IMR-90 (cell line): Measurements from ENCODE around the gene KIAA1614. TPM values are rescaled to one million over a fixed set of nuclear protein-coding genes. Genes with fewer than 3 reads are reported as not detected.

ENCODE experiments used
- ATAC-seq: fragments of 200-7000 bp; cut with Tn5 transposase; 2 replicates; pipeline ENCODE4 v1.9.1; 2020; ENCODE audit warnings: low read depth, mild to moderate bottlenecking, moderate library complexity
- BruUV-seq: library from RNA; stranded (reverse); fragments of 400-500 nt; replicated peaks from 2 replicates; lab custom pipeline; 2021; lab: Mats Ljungman, UMichigan
- CTCF ChIA-PET: fragments of 300-600 bp; formaldehyde crosslinking; extraction: SDS; loops from one replicate; lab custom pipeline; 2021; ENCODE audit warnings: antibody characterized with exemption; lab: Yijun Ruan, JAX
- POLR2A ChIA-PET: fragments of 300-600 bp; sonication (Branson Sonifier 250); formaldehyde crosslinking; loops from one replicate; lab custom pipeline; 2022; ENCODE audit warnings: antibody characterized with exemption; ENCODE audit not compliant: unreplicated experiment; lab: Charles Lee
- DNase-seq: peaks from one replicate; pipeline ENCODE4 v3.0.0; 2013
- H2AFZ ChIP-seq: replicated peaks from 2 replicates; pipeline ENCODE3; 2013; ENCODE audit warnings: low read length, mild to moderate bottlenecking; ENCODE audit not compliant: poor library complexity
- H2AK5ac ChIP-seq: 2 replicates; pipeline ENCODE4 v1.6.1; 2013; ENCODE audit warnings: low read depth, low read length, inconsistent platforms
- H2AK9ac ChIP-seq: replicated peaks from 2 replicates; pipeline ENCODE3; 2013; ENCODE audit warnings: mild to moderate bottlenecking, low read depth, low read length, moderate library complexity; ENCODE audit not compliant: poor library complexity
- H2BK120ac ChIP-seq: 2 replicates; pipeline ENCODE4 v1.6.1; 2013; ENCODE audit warnings: low read depth, low read length, inconsistent platforms
- H2BK15ac ChIP-seq: 3 replicates; pipeline ENCODE4 v1.6.1; 2013; ENCODE audit warnings: low read depth, low read length, inconsistent platforms
- H2BK20ac ChIP-seq: 2 replicates; pipeline ENCODE4 v1.6.1; 2013; ENCODE audit warnings: low read depth, mild to moderate bottlenecking, inconsistent platforms, low read length, moderate library complexity
- H2BK5ac ChIP-seq: 2 replicates; pipeline ENCODE4 v1.6.1; 2013; ENCODE audit warnings: mild to moderate bottlenecking, low read depth, low read length, inconsistent platforms; ENCODE audit not compliant: poor library complexity, severe bottlenecking
- H3K14ac ChIP-seq: replicated peaks from 2 replicates; pipeline ENCODE4 v1.6.1; 2013; ENCODE audit warnings: low read depth, low read length, inconsistent platforms
- H3K18ac ChIP-seq: 2 replicates; pipeline ENCODE4 v1.6.1; 2013; ENCODE audit warnings: low read depth, low read length, control low read depth
- H3K23ac ChIP-seq: 2 replicates; pipeline ENCODE4 v1.6.1; 2013; ENCODE audit warnings: low read depth, low read length, inconsistent platforms
- H3K27ac ChIP-seq: 2 replicates; pipeline ENCODE4 v1.5.1; 2013; ENCODE audit warnings: mild to moderate bottlenecking, control low read depth, low read length; ENCODE audit not compliant: insufficient read depth
- H3K27me3 ChIP-seq: 2 replicates; pipeline ENCODE4 v1.6.1; 2013; ENCODE audit warnings: low read length; ENCODE audit not compliant: control insufficient read depth, insufficient read depth
- H3K36me3 ChIP-seq: 2 replicates; pipeline ENCODE4 v1.6.1; 2013; ENCODE audit warnings: low read length, mixed read lengths; ENCODE audit not compliant: control insufficient read depth, insufficient read depth
- H3K4ac ChIP-seq: 2 replicates; pipeline ENCODE4 v1.6.1; 2013; ENCODE audit warnings: low read depth, low read length, inconsistent platforms
- H3K4me1 ChIP-seq: 2 replicates; pipeline ENCODE4 v1.6.1; 2013; ENCODE audit warnings: low read length, mixed read lengths; ENCODE audit not compliant: control insufficient read depth, insufficient read depth
- H3K4me2 ChIP-seq: 2 replicates; pipeline ENCODE4 v1.6.1; 2013; ENCODE audit warnings: low read depth, mild to moderate bottlenecking, control low read depth, low read length, moderate library complexity
- H3K4me3 ChIP-seq: 2 replicates; pipeline ENCODE4 v1.5.1; 2013; ENCODE audit warnings: low read depth, mild to moderate bottlenecking, control low read depth, low read length, moderate library complexity; ENCODE audit not compliant: insufficient read depth
- H3K56ac ChIP-seq: 2 replicates; pipeline ENCODE4 v1.6.1; 2013; ENCODE audit warnings: low read length, inconsistent platforms; ENCODE audit not compliant: insufficient read depth; ENCODE audit errors: extremely low read depth
- H3K79me1 ChIP-seq, 2 experiments: 2 replicates each; pipeline ENCODE4 v1.6.1; 2013; ENCODE audit warnings: low read length in 2 of 2, inconsistent platforms in 1 of 2, low read depth in 1 of 2
- H3K9ac ChIP-seq: 2 replicates; pipeline ENCODE4 v1.6.1; 2013; ENCODE audit warnings: low read depth, low read length, control low read depth
- H3K9me1 ChIP-seq: 2 replicates; pipeline ENCODE4 v1.6.1; 2013; ENCODE audit warnings: low read length, inconsistent platforms; ENCODE audit not compliant: insufficient read depth
- H3K9me3 ChIP-seq: 2 replicates; pipeline ENCODE4 v1.6.1; 2013; ENCODE audit warnings: low read length; ENCODE audit not compliant: control insufficient read depth, insufficient read depth
- H4K20me1 ChIP-seq: 2 replicates; pipeline ENCODE4 v1.6.1; 2013; ENCODE audit warnings: low read length, inconsistent platforms; ENCODE audit not compliant: insufficient read depth
- H4K5ac ChIP-seq: 2 replicates; pipeline ENCODE4 v1.6.1; 2013; ENCODE audit warnings: mild to moderate bottlenecking, low read depth, low read length, control low read depth
- H4K8ac ChIP-seq, 2 experiments: 2 replicates each; pipeline ENCODE4 v1.6.1; 2013; ENCODE audit warnings: low read depth in 2 of 2, low read length in 2 of 2, control low read depth in 1 of 2, inconsistent platforms in 1 of 2
- H4K91ac ChIP-seq: 2 replicates; pipeline ENCODE4 v1.6.1; 2013; ENCODE audit warnings: low read depth, low read length, inconsistent platforms; ENCODE audit not compliant: insufficient read depth
- BHLHE40 ChIP-seq: fragments of 150-350 bp; IDR thresholded peaks from 2 replicates; pipeline ENCODE4 v1.6.1; 2016; ENCODE audit warnings: mild to moderate bottlenecking, low read depth, low read length
- CEBPB ChIP-seq: IDR thresholded peaks from 2 replicates; pipeline ENCODE4 v1.6.1; 2012; ENCODE audit warnings: low read depth, low read length, improper control_type of control experiment
- CHD1 ChIP-seq: IDR thresholded peaks from 2 replicates; pipeline ENCODE4 v1.6.1; 2012; ENCODE audit warnings: low read depth, low read length, improper control_type of control experiment
- FOS ChIP-seq: fragments of 150-350 bp; IDR thresholded peaks from 2 replicates; pipeline ENCODE4 v1.6.1; 2016; ENCODE audit warnings: low read depth, low read length
- MAFK ChIP-seq: IDR thresholded peaks from 2 replicates; pipeline ENCODE4 v1.6.1; 2012; ENCODE audit warnings: low read depth, low read length, improper control_type of control experiment
- MAZ ChIP-seq: IDR thresholded peaks from 2 replicates; pipeline ENCODE4 v1.6.1; 2012; ENCODE audit warnings: low read depth, mild to moderate bottlenecking, low read length, improper control_type of control experiment, moderate library complexity, borderline replicate concordance
- MXI1 ChIP-seq: IDR thresholded peaks from 2 replicates; pipeline ENCODE4 v1.6.1; 2012; ENCODE audit warnings: low read depth, mild to moderate bottlenecking, low read length, moderate library complexity, borderline replicate concordance
- NFE2L2 ChIP-seq: fragments of 150-350 bp; IDR thresholded peaks from 2 replicates; pipeline ENCODE4 v1.6.1; 2016; ENCODE audit warnings: low read depth, mild to moderate bottlenecking, low read length
- POLR2A ChIP-seq: IDR thresholded peaks from 2 replicates; pipeline ENCODE4 v1.6.1; 2012; ENCODE audit warnings: mild to moderate bottlenecking, low read depth, low read length
- RAD21 ChIP-seq: IDR thresholded peaks from 2 replicates; pipeline ENCODE4 v1.6.1; 2012; ENCODE audit warnings: low read length, improper control_type of control experiment
- RCOR1 ChIP-seq: IDR thresholded peaks from 2 replicates; pipeline ENCODE4 v1.6.1; 2012; ENCODE audit warnings: mild to moderate bottlenecking, low read length, improper control_type of control experiment; ENCODE audit not compliant: insufficient replicate concordance
- SMC3 ChIP-seq: fragments of 150-350 bp; IDR thresholded peaks from 2 replicates; pipeline ENCODE4 v1.6.1; 2016; ENCODE audit warnings: low read depth, mild to moderate bottlenecking, antibody characterized with exemption, low read length, moderate library complexity
- WGBS, 2 experiments: methylation state at CpG; one replicate each; pipeline versions ENCODE4 v1.1.5 to v1.1.7; 2013; ENCODE audit warnings: missing lambda C conversion rate in 2 of 2; ENCODE audit not compliant: insufficient read length in 1 of 2; ENCODE audit errors: extremely low coverage in 2 of 2; 5-methylcytosine and 5-hydroxymethylcytosine counted together
- dilution Hi-C: fragments of 300-500 bp; cut with HindIII; formaldehyde crosslinking; loops from one replicate; pipeline ENCODE4 v1.14.3; 2018; ENCODE audit warnings: low sequenced_read_pairs; ENCODE audit not compliant: unreplicated experiment
- in situ Hi-C: fragments of 300-500 bp; cut with MboI; formaldehyde crosslinking; loops from 3 replicates; pipeline ENCODE4 v1.14.3; 2019; ENCODE audit warnings: low sequenced_read_pairs, inconsistent platforms, mixed read lengths
- intact Hi-C: fragments of 100-400 bp; cut with micrococcal nuclease; formaldehyde crosslinking; loops from 2 replicates; pipeline ENCODE4 v1.10.0; 2022
- polyA plus RNA-seq, 3 experiments: library from polyadenylated mRNA; depleted of rRNA; stranded (reverse); fragments of >200 nt; gene quantifications; 2 replicates each; pipeline ENCODE4 v1.2.3, GENCODE V29; 2012; ENCODE audit warnings: low replicate concordance in 1 of 3
- total RNA-seq: library from RNA; depleted of rRNA; stranded (reverse); fragments of >200 nt; gene quantifications from 2 replicates; pipeline ENCODE4 v1.2.3, GENCODE V29; 2012
- TF ChIP-seq, protein P1 (sequence below): fragments of 150-350 bp; IDR thresholded peaks from 2 replicates; pipeline ENCODE4 v1.6.1; 2016; ENCODE audit warnings: low read depth, mild to moderate bottlenecking, low read length, moderate library complexity, borderline replicate concordance
- TF ChIP-seq, protein P2 (sequence below): fragments of 150-350 bp; IDR thresholded peaks from 2 replicates; pipeline ENCODE4 v1.6.1; 2017; ENCODE audit warnings: mild to moderate bottlenecking, antibody characterized with exemption, low read length, low read depth
- TF ChIP-seq, protein P3 (sequence below): conservative IDR thresholded peaks from 2 replicates; pipeline ENCODE4 v1.5.1; 2012; ENCODE audit warnings: mild to moderate bottlenecking, low read depth, low read length, improper control_type of control experiment

Gene KIAA1614
- total and polyA plus RNA-seq, 2 of the 4 experiments (the other 2 are of a cell fraction), result 1.8 to 3.5 TPM

DNA sequence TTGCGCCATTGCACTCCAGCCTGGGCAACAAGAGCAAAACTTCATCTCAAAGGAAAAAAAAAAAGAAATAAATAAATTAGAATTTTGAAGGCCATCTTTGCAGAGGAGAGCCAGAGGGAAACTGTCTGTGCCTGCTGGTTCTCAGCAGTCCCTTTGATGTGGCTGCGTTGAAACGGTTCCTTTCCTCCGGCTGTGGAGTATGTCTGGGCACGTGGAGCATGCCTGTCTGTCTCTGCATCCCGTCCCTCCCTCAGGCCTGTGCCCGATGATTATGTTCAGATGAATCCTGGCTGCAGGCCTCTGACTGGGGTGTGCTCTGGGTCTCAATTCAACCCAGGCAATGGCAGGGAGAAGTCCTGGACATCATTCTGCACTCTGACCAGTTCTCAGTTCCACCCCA is 33.4 kb downstream of the KIAA1614 start:
- no peak for ATAC-seq
- POLR2A ChIA-PET, result no interaction called here

More for the DNA sequence above, 33.4 kb downstream of the KIAA1614 start:
- Histone ChIP-seq H2AK5ac (no peak overlapping the region), H3K4me2 (no peak overlapping the region), H3K18ac (no peak overlapping the region), H4K5ac (no peak overlapping the region), H3K4me3 (no peak overlapping the region), H3K79me1 (0 out of 4 replicates have a peak, but pooled peaks cover 0 to 3% of the 10 kb centered on the region in 2 experiments), H3K14ac (no peak overlapping the region), H3K56ac (no peak overlapping the region), H3K9ac (no peak overlapping the region), H2BK20ac (no peak overlapping the region), H2BK15ac (no peak overlapping the region), H3K4ac (no peak overlapping the region), H2AK9ac (no peak overlapping the region), H2BK120ac (no peak overlapping the region), H3K9me1 (peaks cover 3% of the 10 kb centered on the region; the same call in 1 of the 2 replicates), H3K27me3 (no peaks in the 10 kb centered on the region), H3K36me3 (peaks cover 34% of the 10 kb centered on the region), H3K9me3 (peaks cover 4% of the 10 kb centered on the region), H2BK5ac (no peak overlapping the region), H4K91ac (no peak overlapping the region), H3K27ac (no peak overlapping the region), H3K23ac (no peak overlapping the region), H2AFZ (no peak overlapping the region), H4K8ac (no peak overlapping the region), H3K4me1 (peaks cover 8% of the 10 kb centered on the region), H4K20me1 (no peaks in the 10 kb centered on the region)
- CTCF ChIA-PET, result no interaction called here
- TF ChIP-seq, protein P1, sequence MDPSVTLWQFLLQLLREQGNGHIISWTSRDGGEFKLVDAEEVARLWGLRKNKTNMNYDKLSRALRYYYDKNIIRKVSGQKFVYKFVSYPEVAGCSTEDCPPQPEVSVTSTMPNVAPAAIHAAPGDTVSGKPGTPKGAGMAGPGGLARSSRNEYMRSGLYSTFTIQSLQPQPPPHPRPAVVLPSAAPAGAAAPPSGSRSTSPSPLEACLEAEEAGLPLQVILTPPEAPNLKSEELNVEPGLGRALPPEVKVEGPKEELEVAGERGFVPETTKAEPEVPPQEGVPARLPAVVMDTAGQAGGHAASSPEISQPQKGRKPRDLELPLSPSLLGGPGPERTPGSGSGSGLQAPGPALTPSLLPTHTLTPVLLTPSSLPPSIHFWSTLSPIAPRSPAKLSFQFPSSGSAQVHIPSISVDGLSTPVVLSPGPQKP, result no peak
- TF ChIP-seq RCOR1 (no peak), SMC3 (no peak), BHLHE40 (no peak), MXI1 (no peak), RAD21 (no peak), CEBPB (no peak), MAFK (no peak), POLR2A (no peak), NFE2L2 (no peak), MAZ (no peak), FOS (no peak), CHD1 (no peak)
- TF ChIP-seq, protein P2, sequence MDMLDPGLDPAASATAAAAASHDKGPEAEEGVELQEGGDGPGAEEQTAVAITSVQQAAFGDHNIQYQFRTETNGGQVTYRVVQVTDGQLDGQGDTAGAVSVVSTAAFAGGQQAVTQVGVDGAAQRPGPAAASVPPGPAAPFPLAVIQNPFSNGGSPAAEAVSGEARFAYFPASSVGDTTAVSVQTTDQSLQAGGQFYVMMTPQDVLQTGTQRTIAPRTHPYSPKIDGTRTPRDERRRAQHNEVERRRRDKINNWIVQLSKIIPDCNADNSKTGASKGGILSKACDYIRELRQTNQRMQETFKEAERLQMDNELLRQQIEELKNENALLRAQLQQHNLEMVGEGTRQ, result no peak
- TF ChIP-seq, protein P3, sequence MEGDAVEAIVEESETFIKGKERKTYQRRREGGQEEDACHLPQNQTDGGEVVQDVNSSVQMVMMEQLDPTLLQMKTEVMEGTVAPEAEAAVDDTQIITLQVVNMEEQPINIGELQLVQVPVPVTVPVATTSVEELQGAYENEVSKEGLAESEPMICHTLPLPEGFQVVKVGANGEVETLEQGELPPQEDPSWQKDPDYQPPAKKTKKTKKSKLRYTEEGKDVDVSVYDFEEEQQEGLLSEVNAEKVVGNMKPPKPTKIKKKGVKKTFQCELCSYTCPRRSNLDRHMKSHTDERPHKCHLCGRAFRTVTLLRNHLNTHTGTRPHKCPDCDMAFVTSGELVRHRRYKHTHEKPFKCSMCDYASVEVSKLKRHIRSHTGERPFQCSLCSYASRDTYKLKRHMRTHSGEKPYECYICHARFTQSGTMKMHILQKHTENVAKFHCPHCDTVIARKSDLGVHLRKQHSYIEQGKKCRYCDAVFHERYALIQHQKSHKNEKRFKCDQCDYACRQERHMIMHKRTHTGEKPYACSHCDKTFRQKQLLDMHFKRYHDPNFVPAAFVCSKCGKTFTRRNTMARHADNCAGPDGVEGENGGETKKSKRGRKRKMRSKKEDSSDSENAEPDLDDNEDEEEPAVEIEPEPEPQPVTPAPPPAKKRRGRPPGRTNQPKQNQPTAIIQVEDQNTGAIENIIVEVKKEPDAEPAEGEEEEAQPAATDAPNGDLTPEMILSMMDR, result no peak
- in situ Hi-C loops (no loop called here), dilution Hi-C loops (no loop called here), intact Hi-C loops (no loop called here)
- WGBS, 2 experiments, result 83% methylated on average over 6 of the region's 7 CpGs; no CpG with 5 or more reads in 1 of the 2 experiments
- no TSS peak for BruUV-seq
- no peak for DNase-seq
